Ishikawa (cell line): ENCODE measurements around the gene ACTN4.

Experiments
- CEBPB ChIP-seq: IDR thresholded peaks from 2 replicates; pipeline ENCODE4 v1.6.1; 2012
- CREB1 ChIP-seq: IDR thresholded peaks from 2 replicates; pipeline ENCODE4 v1.6.1; 2012; ENCODE audit warnings: low read depth
- EGR1 ChIP-seq: IDR thresholded peaks from 2 replicates; pipeline ENCODE4 v1.6.1; 2012
- EP300 ChIP-seq: IDR thresholded peaks from 2 replicates; pipeline ENCODE4 v1.6.1; 2012; ENCODE audit warnings: borderline replicate concordance
- FOXM1 ChIP-seq: IDR thresholded peaks from 2 replicates; pipeline ENCODE4 v1.6.1; 2012; ENCODE audit warnings: low read depth, borderline replicate concordance
- NFIC ChIP-seq: IDR thresholded peaks from 2 replicates; pipeline ENCODE4 v1.6.1; 2012
- RAD21 ChIP-seq: IDR thresholded peaks from 2 replicates; pipeline ENCODE4 v1.6.1; 2012; ENCODE audit warnings: low read depth
- TAF1 ChIP-seq: IDR thresholded peaks from 2 replicates; pipeline ENCODE4 v1.6.1; 2012; ENCODE audit warnings: low read depth, mild to moderate bottlenecking
- TCF12 ChIP-seq: IDR thresholded peaks from 2 replicates; pipeline ENCODE4 v1.6.1; 2012; ENCODE audit warnings: low read depth
- TEAD4 ChIP-seq: IDR thresholded peaks from 2 replicates; pipeline ENCODE4 v1.6.1; 2012
- YY1 ChIP-seq: IDR thresholded peaks from 2 replicates; pipeline ENCODE4 v1.6.1; 2012; ENCODE audit warnings: low read depth
- ZBTB7A ChIP-seq: IDR thresholded peaks from 2 replicates; pipeline ENCODE4 v1.6.1; 2012; ENCODE audit warnings: low read depth
- TF ChIP-seq, protein P1 (sequence below): IDR thresholded peaks from 2 replicates; pipeline ENCODE4 v1.6.1; 2012
- TF ChIP-seq, protein P2 (sequence below): IDR thresholded peaks from 2 replicates; pipeline ENCODE4 v1.6.1; 2012
- TF ChIP-seq, protein P3 (sequence below): IDR thresholded peaks from 2 replicates; pipeline ENCODE4 v1.6.1; 2012; ENCODE audit warnings: low read depth, mild to moderate bottlenecking

ACTN4 gene

DNA sequence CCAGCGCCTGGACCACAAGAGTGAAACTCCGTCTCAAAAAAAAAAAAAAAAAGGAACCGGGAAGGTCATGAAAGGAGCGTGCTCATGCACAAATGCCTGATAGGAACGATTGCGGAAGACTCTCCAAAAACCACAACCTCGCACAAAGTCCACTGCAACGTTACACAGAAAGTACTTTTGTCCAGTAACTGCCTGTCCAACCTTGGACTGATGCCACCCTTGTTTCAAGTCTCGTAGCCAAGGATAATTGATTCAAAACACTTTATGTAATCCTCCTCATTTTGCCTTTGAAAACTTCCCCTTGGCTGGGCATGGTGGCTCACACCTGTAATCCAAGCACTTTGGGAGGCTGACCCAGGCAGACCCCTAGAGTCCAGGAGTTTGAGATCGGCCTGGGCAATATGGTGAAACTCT is 112.1 kb downstream of the ACTN4 start:
- TF ChIP-seq CEBPB (no peak), CREB1 (no peak), TAF1 (no peak), RAD21 (no peak), ZBTB7A (no peak), TEAD4 (no peak), YY1 (no peak), NFIC (no peak), TCF12 (no peak), FOXM1 (no peak)
- TF ChIP-seq, protein P1, sequence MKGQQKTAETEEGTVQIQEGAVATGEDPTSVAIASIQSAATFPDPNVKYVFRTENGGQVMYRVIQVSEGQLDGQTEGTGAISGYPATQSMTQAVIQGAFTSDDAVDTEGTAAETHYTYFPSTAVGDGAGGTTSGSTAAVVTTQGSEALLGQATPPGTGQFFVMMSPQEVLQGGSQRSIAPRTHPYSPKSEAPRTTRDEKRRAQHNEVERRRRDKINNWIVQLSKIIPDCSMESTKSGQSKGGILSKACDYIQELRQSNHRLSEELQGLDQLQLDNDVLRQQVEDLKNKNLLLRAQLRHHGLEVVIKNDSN = no peak
- TF ChIP-seq, protein P2, sequence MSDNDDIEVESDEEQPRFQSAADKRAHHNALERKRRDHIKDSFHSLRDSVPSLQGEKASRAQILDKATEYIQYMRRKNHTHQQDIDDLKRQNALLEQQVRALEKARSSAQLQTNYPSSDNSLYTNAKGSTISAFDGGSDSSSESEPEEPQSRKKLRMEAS = no peak
- TF ChIP-seq, protein P3, sequence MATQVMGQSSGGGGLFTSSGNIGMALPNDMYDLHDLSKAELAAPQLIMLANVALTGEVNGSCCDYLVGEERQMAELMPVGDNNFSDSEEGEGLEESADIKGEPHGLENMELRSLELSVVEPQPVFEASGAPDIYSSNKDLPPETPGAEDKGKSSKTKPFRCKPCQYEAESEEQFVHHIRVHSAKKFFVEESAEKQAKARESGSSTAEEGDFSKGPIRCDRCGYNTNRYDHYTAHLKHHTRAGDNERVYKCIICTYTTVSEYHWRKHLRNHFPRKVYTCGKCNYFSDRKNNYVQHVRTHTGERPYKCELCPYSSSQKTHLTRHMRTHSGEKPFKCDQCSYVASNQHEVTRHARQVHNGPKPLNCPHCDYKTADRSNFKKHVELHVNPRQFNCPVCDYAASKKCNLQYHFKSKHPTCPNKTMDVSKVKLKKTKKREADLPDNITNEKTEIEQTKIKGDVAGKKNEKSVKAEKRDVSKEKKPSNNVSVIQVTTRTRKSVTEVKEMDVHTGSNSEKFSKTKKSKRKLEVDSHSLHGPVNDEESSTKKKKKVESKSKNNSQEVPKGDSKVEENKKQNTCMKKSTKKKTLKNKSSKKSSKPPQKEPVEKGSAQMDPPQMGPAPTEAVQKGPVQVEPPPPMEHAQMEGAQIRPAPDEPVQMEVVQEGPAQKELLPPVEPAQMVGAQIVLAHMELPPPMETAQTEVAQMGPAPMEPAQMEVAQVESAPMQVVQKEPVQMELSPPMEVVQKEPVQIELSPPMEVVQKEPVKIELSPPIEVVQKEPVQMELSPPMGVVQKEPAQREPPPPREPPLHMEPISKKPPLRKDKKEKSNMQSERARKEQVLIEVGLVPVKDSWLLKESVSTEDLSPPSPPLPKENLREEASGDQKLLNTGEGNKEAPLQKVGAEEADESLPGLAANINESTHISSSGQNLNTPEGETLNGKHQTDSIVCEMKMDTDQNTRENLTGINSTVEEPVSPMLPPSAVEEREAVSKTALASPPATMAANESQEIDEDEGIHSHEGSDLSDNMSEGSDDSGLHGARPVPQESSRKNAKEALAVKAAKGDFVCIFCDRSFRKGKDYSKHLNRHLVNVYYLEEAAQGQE = no peak

DNA sequence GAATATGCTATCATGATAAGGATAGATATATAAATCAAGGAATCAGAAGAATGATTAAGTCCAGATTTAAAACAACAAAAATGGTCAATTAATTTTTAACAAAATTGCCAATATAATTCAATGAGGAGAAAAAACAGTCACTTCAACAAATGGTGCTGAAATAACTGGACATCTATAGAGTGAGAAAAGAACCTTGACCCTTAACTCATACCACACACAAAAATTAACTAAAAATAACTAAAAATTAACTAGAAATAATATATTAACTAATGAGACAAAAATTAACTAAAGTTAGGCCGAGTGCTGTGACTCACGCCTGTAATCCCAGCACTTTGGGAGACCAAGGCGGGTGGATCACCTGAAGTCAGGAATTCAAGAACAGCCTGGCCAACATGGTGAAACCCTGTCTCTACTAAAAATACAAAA is 116.4 kb downstream of the ACTN4 start:
- TF ChIP-seq EGR1 (no peak), TCF12 (no peak), RAD21 (no peak), EP300 (no peak), CEBPB (no peak), TAF1 (no peak), FOXM1 (no peak), YY1 (no peak), NFIC (no peak)
- TF ChIP-seq, protein P3 = no peak

DNA sequence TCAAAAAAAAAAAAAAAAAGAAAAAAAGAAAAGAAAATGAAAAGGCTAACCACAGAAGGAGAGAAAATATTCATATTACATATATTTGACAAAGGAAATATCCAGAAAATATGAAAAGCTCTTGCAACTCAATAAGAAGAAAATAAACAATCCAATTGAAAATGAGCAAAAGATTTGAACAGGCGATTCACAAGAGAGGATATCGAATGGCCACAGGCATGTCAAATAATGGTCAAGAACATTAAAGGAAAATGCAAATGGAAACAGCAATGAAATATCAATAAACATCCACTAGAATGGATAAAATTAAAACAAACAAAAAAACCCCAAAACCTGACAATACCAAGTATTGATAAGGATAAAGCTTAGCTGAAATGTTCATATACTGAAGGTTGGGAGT is 117.8 kb downstream of the ACTN4 start:
- TF ChIP-seq NFIC (no peak), FOXM1 (no peak), EGR1 (no peak), TCF12 (no peak), CREB1 (no peak), CEBPB (no peak), ZBTB7A (no peak), YY1 (no peak), EP300 (no peak)
- TF ChIP-seq, protein P3 = no peak
- TF ChIP-seq, protein P2 = no peak
- TF ChIP-seq, protein P1 = no peak

DNA sequence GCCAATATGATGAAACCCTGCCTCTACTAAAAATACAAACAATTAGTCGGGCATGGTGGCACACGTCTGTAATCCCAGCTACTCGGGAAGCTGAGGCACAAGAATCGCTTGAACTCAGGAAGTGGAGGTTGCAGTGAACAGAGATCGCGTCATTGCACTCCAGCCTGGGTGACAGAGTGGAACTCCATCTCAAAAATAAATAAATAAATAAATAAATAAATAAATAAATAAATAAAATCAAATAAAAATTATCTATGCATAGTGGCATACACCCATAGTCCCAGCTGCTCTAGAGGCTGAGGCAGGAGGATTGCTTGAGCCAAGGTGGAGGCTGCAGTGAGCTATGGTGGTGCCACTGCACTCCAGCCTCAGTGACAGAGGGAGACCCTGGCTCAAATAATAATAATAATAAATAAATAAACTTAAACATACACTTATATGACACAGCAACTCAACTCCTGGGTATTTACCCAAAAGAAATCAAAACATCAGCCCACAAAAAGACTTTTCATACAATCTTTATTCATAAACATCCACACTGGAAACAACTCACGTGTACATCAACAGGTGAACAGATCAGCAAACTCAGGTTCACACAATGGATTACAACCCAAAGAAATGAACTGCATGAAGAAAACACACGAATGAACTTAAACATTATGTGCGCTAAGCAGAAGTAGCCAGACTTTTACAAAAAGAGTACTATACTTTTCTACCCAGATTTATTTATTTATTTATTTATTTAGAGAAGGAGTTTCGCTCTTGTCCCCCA is 119.0 kb downstream of the ACTN4 start:
- TF ChIP-seq, protein P1 = no peak
- TF ChIP-seq TEAD4 (no peak), NFIC (no peak), YY1 (no peak), TCF12 (no peak), FOXM1 (no peak), EP300 (no peak), CEBPB (no peak), RAD21 (no peak), ZBTB7A (no peak)
- TF ChIP-seq, protein P3 = no peak
- TF ChIP-seq, protein P2 = no peak
